ENCODE measurements around the gene GREB1L.

Gene GREB1L

GRCh38 chr18:21386523-21387240 lies 144.7 kb downstream of the GREB1L start:
- no peak for DNase-seq

DNA sequence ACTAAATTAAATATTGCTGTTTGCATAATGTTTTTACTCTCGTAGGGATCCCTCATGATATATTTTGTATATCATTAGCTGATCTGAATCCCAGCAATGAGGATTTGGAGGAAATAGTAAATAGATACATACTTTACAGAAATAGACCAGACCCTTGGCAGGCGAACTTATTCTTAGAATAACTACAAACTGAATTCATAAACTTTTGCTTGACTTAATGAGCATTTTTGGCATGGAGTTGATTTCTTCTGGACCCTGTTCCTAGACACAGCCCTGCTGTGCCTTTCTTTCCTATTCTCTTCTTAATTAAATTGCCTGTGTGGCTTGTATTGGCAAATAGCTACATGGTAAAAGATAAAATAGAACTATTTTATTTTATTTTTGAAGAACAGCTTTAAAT lies 145.9 kb downstream of the GREB1L start:
- no peak for DNase-seq

DNA sequence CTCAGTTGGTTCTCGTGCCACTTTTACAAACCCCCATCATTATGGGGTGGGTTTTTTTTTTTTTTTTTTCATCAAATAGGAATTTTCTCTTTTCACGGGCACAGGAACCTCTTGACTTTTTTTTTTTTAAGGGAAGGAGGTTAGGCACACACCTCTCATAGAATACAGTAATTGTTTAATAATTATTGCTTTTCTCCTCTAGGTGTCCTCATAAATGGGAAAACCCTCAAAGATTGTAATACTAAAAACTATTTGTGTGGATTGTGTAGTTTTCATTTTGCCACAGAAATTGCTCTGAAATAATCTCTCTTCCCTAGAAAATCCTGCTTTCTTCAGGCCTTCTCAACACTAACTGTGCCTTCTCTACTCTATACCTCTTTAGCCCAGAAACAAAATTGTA lies 147.3 kb downstream of the GREB1L start:
- no peak for DNase-seq

DNA sequence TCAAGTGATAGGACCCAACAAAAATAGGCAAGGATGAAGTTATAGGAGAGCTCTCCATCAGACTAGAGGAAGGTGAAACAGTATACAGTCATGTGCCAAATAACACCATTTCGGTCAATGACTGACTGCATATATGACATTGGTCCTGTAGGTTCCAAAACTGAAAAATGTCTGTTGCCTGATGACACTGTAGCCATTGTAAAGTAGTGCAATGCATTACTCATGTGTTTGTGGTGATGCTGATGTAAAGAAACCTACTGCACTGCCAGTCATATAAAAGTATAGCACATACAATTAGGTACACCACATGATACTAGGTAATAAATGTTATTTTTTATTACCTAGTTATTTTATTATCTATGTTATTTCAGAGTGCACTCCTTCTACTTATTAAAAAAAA lies 147.9 kb downstream of the GREB1L start:
- no peak for DNase-seq

- DNase-seq: no peak
Measured at GRCh38 chr18:21391074-21391673, 149.1 kb downstream of the GREB1L start.

GRCh38 chr18:21393986-21394385 lies 152.0 kb downstream of the GREB1L start:
- no peak for DNase-seq

GRCh38 chr18:21398121-21398520 lies 156.1 kb downstream of the GREB1L start:
- no peak for DNase-seq

GRCh38 chr18:21402272-21402671 lies 160.2 kb downstream of the GREB1L start:
- no peak for DNase-seq

- DNase-seq: no peak
Measured at GRCh38 chr18:21404426-21404825, 162.4 kb downstream of the GREB1L start.

GRCh38 chr18:21406116-21406515 lies 164.1 kb downstream of the GREB1L start:
- DNase-seq: no peak

GRCh38 chr18:21408681-21409080 lies 166.6 kb downstream of the GREB1L start:
- no peak for DNase-seq

DNA sequence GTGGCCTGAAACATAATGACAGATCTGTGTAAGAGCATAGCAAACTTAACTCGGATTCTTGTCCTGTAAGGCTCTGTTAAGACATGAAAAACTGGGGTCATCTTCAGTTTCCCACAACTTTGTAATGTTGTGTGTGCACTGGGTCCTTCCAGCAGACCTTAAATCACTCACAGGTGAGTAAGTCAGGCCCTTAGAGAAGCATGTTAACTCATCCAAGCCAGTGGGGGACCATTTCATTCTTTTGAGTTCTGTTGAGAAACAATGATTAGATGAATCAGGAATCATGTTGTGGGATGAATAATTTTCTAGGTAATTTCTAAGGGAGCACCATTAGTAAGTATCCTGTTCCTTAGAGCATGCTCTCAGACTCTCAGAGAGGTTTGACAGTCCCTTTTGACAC lies 191.4 kb downstream of the GREB1L start:
- no peak for DNase-seq

- DNase-seq: no peak
Measured at GRCh38 chr18:21439431-21439846, 197.4 kb downstream of the GREB1L start.

- no peak for DNase-seq
Measured at GRCh38 chr18:21441670-21442069, 199.6 kb downstream of the GREB1L start.

- no peak for DNase-seq
Measured at GRCh38 chr18:21443776-21444464, 201.9 kb downstream of the GREB1L start.

- DNase-seq: peak; percentile 61
Measured at GRCh38 chr18:21444465-21445212, 202.6 kb downstream of the GREB1L start.

DNA sequence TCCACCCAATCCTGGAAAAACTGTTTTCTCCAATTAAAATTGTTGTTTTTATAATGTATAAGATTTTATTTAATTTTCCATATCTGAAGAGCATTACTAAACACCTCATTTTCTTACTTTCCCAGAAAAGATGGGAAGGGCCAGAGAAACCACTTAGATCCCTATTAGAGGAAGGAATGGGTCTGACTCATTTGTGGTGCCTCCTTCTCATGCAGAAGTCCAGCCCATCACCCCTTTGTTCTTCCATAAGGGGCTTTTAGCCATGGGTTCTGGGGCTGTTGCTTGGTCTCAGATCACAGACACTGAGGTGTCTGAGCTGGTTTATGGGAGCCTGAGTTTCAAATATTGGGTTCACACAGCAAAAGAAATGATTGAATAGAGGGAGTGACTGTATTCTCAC lies 206.3 kb downstream of the GREB1L start:
- DNase-seq: no peak

GRCh38 chr18:21449367-21450290 lies 207.6 kb downstream of the GREB1L start:
- DNase-seq: no peak

DNA sequence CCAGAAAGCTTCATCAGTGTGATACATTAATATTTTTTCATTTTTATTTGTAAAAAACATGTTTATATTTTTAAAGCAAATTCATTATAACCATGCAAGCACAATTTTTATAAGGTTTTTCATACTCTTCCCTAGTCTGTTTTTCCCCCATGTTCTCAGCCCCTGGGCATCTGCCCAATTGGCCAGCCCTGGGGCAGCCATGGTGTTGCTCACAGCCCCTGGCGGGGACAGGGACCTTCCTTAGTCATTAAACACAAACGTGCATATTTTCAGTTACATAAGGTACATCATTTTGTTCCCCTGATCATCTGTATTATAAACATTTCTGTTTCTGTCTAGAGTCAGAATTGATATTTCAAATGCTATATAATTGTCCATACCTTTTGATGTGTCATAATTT lies 208.5 kb downstream of the GREB1L start:
- DNase-seq: no peak

DNA sequence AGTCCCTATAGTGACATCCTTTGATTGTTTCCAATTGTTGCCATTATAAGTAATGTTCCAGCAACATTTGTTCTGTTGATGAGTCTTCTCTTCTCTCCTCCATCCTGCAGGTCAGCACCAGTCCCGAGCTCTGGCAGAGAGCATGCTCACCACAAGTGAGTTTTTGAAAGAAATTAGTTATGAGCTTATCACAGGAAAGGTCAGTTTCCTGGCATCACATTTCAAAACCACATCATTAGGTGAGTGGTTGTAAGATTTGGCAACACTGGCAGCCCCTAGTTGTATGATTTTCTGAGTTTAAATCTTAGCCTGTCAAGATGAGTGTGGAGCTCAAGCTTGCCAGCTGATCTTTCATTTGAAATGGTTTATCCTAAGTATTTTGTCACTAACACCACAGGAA lies 208.9 kb downstream of the GREB1L start:
- no peak for DNase-seq

GRCh38 chr18:21451851-21452250 lies 209.8 kb downstream of the GREB1L start:
- no peak for DNase-seq

GRCh38 chr18:21452276-21452780 lies 210.3 kb downstream of the GREB1L start:
- no peak for DNase-seq

Measured in hematopoietic multipotent progenitor cell treated with erythropoietin and hydrocortisone succinate and interleukin-3 and kit ligand, for 6 days (in vitro differentiated cells).